GM19099 (cell line): ENCODE measurements around the gene ANXA11.

Source experiments
- POLR2A ChIP-seq: IDR thresholded peaks from 3 replicates; pipeline ENCODE4 v1.6.1; 2011; ENCODE audit warnings: low read depth; ENCODE audit not compliant: insufficient read length; ENCODE audit errors: extremely low read depth

Gene ANXA11

DNA sequence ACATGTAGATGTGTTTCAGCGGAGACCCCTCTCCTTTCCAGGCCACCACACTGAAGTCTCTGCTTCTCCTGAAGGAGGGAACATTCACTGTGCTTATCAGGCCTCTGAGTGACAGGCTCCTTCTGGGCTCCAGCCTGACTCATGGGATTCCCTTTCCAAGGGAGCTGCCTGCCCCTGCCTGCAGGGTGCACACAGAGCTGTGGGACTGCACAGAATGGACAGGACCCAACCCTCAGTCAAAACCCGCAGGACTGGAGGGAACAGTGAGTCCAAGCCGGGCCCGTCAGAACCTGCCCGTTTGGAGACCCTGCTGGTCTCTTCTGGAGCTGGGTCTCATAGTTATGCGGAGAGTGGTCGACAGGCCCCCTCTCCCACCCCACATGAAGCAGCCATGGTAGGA is 40.2 kb downstream of the ANXA11 start:
- TF ChIP-seq POLR2A = no peak

DNA sequence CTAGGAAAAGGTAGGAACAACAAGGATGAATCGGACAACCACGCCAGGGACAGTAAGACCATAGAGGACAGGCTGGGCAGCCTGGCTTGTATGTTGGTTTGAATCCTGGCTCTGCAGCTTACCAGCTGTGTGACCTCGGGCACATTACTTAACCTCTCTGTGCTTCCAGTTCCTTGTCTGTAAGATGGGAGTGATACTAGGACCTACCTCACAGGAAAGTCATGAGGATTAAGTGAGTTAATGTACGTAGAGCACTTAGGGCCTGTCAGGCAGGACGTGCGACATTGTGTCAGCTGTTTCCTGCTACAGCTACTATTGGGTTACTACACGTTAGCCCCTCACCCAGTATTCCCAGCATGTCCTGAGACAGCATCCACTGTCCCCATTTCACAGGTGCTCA is 40.7 kb downstream of the ANXA11 start:
- TF ChIP-seq POLR2A = no peak

DNA sequence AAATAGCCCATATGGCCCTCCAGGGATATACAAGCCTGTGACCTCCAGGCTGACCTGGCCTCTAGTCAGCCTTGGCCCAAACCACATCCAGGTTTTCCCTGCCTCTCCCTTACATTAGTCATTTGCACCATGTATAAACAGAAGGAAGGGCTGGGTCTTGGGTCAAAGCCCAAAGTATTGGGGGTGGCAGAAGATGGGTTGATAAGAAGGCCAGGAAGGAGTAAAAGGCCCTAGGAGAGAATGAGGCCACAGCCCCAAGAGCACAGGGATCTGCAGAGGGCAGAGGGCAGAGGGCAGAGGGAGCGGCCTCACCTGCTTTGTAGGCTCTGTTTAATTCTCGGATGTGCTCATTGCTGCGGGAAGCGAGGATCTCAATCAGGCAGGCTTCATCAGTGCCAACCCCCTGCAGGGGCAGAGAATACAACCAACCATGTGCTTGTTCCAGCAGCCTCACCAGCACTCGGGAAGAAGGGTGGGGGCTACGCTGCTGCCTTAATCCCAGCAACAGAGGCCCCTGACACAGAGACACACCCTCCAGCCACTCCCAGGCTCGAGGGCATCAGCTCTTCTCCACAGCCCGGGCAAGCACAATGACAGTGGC is 41.5 kb downstream of the ANXA11 start:
- TF ChIP-seq POLR2A = no peak

DNA sequence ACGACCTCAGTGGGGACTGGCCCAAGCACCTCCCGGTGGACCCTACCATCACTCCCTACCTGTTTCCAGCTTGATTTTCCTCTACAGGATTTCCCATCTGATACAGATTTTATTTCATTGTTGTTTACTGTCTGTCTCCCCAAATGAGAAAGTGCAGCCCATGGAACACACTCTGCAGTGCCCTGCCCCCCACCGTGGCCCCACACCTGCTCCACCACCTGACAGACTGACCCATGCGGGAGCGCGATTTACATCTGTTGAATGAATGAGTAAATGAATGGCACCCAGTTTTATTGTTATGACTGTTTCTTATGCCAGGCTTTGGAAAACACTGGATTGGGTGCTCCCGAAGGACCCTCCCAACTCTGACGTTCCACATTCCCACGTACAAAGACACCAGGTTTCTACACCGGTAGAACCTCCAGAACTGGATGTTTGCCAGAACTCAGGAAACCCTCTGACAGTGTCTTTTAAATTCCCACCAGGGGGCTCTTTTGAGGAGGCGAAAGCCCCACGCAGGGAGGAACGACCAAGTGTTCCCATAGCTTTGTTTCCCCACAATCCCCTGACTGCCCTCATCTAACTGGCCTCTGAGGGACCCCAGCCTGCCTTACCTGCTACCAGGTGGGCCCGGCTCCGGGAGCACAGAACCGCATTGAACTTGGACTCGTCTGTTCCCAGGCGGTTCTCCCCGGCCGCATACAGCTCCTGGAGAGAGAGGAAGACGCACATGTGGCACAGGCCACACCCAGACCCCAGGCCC is 43.8 kb downstream of the ANXA11 start:
- TF ChIP-seq POLR2A = no peak

DNA sequence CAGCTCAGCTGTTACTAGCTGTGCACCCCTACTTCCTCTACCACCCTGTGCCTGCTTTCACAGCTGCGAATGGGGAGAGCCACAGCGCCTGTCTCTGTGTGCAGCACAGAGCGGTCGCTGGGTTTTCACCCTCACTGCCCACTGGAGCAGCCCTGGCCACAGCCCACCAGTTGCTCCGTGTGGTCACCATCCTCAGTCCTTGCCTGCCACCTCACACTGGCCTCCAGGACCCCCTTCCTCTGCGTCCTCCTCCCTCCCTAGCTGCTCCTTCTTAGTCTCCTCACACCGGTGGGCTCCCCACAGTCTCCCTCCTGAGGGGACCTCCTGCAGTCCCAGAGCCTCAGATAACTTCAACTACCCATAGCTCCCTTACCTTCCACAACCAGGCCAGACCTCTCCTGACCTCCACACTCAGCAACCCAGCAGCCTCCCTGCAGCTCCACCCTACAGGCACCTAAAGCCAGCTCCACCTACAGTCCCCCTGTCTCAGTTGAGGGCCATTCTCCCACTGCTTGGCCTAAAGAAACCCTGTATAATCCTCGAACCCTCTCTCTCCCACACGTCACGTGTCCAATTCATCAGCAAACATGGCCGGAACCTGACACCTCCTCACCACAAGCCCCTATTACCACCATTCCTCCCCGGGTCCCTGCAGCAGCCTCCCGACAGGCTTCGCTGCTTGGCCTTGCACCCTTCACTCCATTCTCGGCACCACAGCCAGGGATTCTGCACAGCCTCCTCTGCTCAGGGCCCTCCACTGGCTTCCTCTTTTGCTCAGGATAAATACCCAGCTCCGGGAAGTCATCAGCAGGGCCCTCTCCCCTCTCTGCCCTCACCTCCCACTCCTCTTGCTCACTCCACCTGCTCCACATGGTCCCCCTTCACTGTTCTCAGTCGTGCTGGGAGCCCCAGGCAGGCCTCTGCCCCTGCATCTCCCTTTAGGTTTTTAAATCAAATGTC is 44.7 kb downstream of the ANXA11 start:
- TF ChIP-seq POLR2A = no peak

DNA sequence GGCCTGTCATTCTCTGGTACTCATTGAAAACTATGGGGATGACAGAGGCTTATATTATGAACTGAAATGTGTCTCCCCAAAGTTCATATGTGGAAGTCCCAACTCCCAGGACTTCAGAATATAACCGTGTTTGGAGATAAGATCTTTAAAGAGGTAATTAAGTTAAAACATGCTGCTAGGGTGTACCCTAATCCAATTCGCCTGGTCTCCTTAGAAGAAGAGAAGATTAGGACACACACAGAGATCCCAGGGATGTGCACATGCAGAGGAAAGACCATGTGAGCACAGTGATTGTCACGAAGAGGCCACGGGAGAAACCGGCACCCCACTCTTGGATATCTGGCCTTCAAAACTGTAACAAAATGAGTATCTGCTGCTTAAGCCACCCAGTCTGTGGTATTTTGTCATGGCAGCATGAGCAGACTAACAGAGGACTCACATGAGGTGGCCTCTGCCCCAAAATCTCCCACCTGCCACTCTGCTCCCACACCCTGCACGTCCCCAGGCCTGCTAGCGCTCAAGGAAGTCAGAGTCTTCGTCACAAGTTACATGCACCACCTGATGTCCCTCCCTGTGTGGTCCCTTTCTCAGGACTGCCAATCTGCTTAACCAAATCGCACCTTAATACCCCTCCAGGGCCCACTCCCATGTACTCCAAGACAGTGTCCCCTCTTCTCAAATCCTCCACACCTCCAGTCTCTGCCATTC is 46.0 kb downstream of the ANXA11 start:
- TF ChIP-seq POLR2A = no peak

DNA sequence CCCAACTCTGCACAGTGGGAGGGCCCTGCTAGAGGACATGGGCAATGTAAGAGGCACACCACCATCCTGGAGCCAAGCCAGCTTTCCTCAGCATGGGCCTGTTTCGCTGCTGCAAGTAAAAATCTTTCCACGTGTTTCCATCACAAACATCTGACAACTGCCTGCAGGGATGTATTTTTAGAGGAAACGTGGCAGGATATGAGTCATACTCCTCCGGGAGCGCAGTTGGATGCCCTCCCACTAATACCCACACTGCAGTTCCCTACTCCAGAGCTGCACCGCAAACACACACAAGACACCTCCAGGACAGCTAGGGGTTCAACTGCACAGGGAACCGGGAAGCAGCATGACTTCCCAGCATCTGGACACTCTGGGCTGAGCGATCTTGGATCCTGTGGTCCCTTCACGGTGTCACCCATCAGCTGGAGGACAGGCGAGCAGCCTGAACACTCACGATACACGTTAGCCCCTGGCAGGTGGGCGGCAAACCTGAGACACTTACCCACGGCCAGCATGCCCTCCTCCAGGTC is 46.7 kb downstream of the ANXA11 start:
- TF ChIP-seq POLR2A = no peak

DNA sequence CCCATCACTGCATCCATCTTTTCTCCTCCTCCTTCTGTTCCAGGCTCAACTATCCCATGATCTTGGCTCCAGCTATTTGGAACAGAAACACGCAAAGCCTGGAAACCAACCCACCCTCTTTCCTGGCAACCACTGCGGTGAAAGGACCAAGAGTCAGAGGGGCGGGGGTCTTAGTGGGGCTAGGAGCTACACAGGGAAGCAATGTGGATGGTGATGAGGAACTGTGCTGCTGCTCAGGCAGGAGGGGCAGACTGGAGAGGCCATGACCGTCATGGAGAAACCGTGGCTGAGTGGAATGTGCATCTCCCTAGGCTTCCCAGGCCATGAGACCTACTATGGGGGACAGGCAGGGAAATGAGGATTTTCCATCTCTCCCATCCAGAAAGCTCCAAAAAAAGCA is 47.2 kb downstream of the ANXA11 start:
- no peak for TF ChIP-seq POLR2A

DNA sequence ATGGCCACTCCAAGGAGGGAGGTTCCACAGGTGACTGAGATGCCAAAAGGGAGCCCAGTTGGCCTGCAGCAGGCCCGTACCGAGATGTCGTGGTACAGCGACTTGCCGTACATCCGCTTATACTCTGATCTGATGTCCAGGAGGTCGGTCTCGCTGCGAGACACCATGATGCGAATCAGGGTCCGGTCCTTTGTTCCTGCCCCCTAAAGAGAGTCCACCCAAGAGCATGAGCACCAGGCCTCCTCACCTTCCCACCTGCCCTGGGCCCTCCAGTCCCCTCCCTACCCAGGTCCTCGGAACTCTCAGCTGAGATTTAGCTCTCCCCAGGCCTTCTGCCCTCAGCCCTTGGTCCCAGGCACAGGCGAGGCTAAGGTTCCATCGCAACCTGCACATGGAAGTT is 47.8 kb downstream of the ANXA11 start:
- no peak for TF ChIP-seq POLR2A

DNA sequence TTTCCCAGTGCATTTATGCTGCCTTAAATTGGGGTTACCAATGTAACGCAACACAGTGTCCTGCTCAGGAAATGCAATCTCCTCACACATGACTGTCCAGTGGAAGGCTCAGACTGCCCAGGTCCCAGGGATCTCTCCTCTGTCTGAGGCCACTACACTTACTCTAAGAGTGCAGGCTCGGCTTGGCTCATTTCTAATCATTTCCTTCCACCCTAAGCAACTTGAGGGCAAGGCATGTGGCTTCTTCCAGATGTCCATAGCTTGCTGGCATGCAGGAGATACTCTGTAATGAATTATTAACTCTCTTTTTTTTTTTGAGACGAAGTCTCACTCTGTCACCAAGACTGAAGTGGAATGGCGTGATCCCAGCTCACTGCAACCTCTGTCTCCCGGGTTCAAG is 49.1 kb downstream of the ANXA11 start:
- TF ChIP-seq POLR2A = no peak

DNA sequence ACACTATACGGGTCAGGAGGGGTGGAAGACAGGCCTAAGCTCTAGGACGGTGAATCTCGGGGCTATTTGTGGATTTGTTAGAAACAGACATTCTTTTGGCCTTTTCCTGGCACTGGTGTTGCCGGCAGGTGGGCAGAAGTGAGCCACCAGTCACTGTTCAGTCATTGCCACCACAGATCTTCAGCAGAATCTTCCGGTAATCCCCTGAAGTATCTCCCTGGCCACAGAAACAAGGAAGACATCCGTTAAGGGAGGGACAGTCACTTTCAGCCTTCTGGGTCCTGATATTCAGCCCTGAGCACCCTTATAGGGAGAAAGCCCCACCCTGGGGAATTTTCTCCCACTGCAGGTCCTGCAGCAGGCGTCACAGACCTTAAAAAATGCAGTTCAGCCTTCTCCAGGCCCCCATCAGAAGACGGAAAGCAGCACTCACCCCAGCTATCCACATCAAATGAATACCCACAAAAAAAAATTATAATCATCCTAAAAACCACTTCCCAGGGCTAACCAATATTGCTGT is 49.6 kb downstream of the ANXA11 start:
- no peak for TF ChIP-seq POLR2A

DNA sequence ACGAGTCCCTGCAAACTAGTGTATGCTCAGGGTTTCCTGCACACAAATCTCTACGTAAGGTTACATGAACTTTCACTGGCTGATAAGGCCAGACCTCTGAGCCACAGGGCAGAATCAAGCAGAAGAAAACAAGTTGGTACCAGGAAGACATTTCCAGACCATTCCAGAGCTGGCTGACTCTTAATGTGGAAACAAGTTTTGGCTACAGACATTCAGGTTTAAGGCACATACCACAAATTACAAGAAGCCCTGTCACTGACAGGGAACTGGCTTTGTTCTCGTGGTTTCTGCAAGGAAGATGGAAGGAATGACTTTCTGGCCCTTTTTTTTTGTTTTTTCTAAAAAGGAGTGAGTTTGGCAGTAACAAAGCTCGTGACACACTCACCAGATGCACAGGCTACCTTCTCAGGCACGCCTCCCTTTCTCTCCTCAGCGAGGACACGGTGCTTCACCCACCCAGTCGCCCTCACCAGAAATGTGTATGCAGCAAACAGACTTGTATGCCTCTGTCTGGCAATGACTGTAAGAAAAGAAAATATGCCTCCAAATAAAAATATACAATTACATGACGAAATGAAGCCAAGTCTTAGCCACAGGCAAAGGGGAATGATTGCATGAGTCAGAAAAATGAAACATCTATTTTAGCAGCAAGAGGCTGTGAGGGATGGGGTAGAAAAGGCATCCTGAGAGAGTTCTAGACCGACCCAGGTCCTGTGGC is 50.2 kb downstream of the ANXA11 start:
- no peak for TF ChIP-seq POLR2A

DNA sequence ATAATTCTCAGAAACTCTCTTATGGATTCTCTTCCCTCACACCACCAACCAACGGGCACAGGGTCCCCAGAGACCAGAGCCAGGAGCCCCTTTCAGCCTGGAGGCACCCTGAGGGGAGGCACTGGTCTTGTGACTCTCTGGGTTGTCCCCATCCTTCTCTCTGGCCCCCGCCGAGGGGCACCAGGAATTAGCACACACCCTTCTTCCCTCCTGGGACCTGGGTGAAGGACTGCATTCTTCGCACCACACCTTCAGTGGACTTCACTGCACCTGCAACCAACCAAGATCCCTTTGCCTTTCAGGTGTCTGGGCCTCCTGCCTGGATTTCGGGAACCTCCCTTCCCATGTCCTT is 50.7 kb downstream of the ANXA11 start:
- no peak for TF ChIP-seq POLR2A

DNA sequence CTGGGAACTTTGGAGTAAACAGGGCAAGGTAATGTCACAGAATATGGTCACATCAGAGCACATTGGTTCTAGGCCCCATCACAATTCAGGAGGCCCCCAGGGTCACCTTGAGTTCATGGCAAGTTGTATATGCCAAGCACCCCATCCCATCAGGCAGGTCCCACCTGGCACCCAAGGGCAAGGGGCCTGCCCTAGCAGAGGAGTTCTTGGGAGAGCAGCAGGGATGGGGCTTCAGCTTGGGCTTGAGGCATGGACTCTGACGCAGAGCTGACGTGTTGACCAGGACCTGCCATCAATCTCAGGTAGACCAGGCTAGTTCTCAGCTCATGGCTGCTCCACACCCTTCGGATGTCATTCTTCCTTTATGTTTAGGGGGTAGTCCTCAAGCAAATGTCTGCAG is 51.9 kb downstream of the ANXA11 start:
- TF ChIP-seq POLR2A = no peak
